Stimulated activated naive CD8-positive, alpha-beta T cell treated with anti-CD3 and anti-CD28 coated beads, Interleukin-15, Interleukin-2, amounts not matched to agents 100 U/mL and 50 U/mL, for 24 hours (primary cell): ENCODE data around the gene EPS8L2.
"Not testable (repeated sequence)": the region's sequence is repeated elsewhere in the genome, so short reads cannot be mapped to it uniquely, and the experiment has no call there.

ENCODE experiments used
- ATAC-seq: fragments of 150-1000 bp; cut with Tn5 transposase; one replicate; pipeline ENCODE4 v1.10.0; 2021
- DNase-seq: peaks from one replicate; pipeline ENCODE4 v3.0.0; 2021

Gene EPS8L2

GRCh38 chr11:690244-690643, 15.8 kb upstream of the EPS8L2 start:
- ATAC-seq, DNase-seq: not testable (repeated sequence)

DNA sequence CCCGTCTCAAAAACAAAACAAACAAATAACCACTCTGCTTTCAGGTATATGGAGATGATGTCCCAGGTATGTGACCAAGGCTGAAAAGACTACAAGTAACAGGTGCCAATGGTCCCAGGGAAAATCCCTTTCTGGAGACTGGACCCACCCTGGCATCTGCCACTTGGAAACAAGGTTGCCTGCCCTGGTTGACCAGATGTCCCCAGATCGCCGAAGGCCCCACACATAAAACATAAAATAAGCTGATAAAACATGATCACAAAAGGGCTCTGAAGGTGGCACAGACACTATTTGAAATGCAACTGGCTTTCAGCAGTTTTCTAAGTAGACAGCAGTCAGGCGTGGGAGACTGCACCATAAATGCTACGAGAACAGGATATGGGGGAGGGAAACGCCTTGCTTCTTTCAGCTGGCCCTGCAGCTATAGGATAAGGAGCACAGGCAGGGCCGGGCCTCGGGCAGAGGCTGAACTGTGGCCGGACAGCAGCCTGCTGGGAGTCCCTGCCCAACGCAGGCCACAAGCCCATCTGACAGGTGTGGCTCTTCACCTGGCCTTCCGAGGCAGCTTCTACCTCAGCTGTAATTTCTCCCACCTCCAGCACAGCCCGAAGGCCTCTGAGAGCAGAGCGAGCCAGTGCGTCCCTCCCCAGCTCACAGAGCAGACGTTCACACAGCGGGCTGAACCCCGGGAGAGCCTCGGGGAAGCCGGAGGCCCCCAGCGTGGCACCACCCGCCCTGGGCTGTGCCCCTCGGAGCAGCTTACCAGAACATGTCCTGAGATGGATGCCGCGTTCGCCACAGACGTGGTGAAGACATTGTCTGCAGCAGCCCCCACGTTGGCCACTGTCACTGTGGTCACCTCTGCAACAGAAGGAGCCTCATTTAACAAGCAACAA, 15.0 kb upstream of the EPS8L2 start:
- no peak for DNase-seq
- no peak for ATAC-seq

DNA sequence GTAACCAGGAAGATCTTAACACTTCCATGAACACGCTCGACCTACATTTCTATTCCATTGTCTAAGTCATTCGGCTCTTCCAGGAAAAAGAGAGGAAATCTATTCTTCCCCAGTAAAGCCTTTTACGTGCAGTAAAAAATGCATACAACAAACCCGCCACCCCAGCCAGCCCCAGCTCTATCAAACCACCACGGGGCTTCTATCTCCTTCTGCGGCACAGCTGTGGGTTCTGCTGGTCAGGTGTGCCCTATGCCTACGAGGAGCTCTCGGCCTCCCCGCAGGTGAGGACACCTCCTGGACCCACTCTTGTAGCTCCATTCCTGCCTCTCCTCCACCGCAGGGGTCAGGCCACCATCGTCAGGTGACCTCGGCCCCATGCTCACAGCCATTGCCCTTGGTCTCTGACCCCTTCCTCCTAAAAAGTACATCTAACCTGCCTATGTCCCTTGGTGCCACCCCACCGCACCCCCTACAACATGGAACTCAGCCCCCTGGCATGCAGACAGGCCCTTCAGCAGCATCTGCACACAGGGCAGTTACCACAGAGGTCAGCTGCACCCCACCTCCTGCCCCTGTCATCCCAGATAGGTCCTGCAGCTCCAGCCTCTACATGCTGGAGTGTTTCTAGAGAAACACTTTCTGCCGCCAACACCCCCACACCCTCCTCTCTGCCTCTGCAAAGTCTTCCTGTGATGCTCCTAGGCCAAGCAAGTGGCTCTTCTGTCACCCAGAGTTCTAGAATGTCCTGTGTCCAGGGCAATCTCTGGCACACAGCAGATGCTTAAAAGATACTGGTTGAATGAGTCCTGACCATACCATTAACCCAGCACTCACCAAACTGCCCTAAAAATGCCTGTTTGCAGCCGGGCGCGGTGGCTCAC, 14.1 kb upstream of the EPS8L2 start:
- no peak for ATAC-seq
- DNase-seq = no peak

DNA sequence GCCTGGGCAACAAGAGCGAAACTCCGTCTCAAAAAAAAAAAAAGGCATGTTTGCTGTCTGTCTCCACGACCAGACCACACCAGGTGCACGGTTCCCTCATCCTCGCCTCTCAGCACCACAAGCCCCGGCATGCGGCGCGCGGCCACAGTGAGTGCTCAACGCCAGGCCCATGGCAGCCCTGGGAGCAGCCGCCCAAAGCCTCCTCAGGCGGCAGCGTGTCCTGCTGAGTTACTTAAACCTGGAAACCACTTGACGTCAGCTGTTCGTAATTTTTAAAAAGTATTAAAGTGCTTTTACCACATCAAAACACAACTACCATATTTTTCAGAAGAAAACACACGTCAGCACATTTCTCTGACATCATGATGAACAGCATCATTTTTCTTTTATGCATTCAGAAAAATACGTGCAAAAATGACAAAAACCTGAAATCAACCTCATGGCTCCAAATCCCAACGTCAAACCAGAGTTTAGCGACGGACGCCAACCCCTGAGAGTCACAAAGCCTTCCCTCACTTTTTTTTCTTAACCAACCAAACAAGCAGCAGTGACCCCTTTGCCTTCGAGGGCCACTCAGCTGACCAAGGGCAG, 13.1 kb upstream of the EPS8L2 start:
- ATAC-seq (no peak), DNase-seq (no peak)

DNA sequence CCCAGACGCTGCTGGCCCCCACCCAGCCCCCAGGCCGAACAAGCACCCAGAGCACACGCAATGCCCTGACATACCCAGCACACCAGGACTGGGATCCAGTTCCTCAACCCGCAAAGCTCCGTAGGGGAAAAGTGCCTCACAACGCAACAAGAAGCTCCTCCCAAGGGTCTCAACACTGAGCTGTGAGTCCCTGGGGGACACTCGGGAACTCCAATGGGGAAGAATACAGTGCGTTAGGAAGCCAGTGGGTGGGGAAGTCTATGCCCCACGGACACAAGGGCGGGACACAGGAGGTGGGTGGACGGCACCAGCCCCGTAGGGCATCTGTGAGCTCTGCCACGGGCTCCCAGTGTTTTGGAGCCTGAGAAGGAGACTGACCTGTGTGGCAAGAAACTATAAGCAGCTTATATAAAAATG, 12.6 kb upstream of the EPS8L2 start:
- ATAC-seq (no peak), DNase-seq (no peak)

GRCh38 chr11:693887-694562, 12.0 kb upstream of the EPS8L2 start:
- ATAC-seq = no peak

DNA sequence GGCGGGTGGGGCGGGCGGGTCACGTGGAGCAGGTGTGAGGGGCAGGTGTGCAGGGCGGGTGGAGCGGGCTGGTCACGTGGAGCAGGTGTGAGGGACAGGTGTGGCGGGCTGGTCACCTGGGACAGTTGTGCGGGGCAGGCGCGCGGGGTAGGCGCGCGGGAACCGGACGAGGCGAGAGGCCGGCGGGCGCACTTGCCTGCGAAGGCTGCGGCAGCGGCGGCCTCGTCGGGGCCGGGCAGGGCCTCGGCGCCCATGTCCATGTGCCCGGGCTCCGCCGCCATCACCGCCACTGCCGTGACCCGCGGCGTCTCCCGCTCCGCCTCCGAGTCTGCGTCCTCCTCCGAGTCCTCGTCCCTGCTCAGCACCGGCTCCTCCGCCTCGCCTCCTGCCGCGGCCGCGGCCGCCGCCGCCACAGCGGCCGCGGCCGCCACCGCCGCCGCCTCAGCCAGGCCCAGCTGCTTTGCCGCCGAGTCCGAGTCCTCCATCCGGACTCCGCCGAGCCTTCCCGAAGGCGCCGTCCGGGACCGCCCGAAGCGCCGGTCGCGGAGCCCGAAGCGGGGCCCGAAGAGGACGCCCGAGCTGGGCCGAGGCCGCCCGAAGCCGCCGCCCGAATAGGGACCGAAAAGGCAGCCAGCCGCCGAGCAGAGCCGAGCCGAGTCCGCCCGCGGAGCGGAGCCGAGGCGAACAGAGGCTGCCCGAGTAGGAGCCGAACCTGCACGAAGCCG, 11.3 kb upstream of the EPS8L2 start, which contains the start of gene DEAF1:
Gene DEAF1 (minus strand): TSS at position 660 of the 725 bp plus-strand sequence. CDS start 175 bp downstream, at position 485.
- peak; percentile 99 for DNase-seq

More at GRCh38 chr11:693887-694562, 12.0 kb upstream of the EPS8L2 start:
- DNase-seq = no peak

DNA sequence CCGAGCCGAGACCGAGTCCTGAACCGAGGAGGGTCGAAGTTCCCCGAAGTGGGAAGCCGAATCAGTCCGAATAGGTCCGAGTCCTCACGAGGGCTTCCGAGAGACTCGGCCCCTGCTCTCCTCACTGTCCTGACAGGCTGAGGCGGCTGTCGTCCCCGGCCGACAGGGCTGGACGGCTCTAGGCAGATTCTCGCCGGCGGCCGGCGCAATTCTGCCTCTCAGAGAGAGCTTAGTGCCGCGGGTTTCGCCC, 10.8 kb upstream of the EPS8L2 start:
- DNase-seq = no peak
- ATAC-seq = no peak

More for the DNA sequence above, 11.3 kb upstream of the EPS8L2 start, which contains the start of gene DEAF1:
- peak; percentile 87 for ATAC-seq

- DNase-seq = peak; percentile 99
- peak; percentile 78 for ATAC-seq
Measured at GRCh38 chr11:695538-696248, 10.3 kb upstream of the EPS8L2 start, which contains the start of gene TMEM80. TMEM80 (plus strand) TSS chr11:695816; CDS start chr11:695828, 12 bp downstream.

DNA sequence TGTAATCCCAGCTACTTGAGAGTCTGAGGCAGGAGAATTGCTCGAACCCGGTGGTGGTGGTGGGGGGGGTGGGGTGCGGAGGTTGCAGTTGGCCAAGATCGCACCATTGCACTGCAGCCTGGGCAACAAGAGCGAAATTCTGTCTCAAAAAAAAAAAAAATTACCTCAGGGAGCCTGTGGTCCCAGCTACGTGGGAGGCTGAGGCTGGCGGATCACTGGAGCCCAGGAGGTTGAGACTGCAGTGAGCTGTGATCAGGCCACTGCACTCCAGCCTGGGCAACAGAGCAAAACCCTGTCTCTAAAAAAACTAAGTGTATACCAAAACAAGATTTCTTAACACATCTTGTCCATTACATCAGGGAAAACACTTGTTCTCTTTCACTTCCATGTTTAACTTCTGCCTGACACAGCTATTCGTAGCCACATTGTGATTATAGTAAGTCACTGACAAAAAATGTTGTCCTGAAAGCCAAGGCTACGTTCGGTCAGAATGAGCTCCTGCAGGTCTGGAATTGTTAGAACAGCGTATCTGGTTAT, 9.0 kb upstream of the EPS8L2 start:
- ATAC-seq = no peak

GRCh38 chr11:697811-698311, 8.2 kb upstream of the EPS8L2 start:
- ATAC-seq = no peak
- no peak for DNase-seq

More for the DNA sequence above, 9.0 kb upstream of the EPS8L2 start:
- DNase-seq = no peak

GRCh38 chr11:698493-699115, 7.4 kb upstream of the EPS8L2 start:
- ATAC-seq (no peak), DNase-seq (no peak)

DNA sequence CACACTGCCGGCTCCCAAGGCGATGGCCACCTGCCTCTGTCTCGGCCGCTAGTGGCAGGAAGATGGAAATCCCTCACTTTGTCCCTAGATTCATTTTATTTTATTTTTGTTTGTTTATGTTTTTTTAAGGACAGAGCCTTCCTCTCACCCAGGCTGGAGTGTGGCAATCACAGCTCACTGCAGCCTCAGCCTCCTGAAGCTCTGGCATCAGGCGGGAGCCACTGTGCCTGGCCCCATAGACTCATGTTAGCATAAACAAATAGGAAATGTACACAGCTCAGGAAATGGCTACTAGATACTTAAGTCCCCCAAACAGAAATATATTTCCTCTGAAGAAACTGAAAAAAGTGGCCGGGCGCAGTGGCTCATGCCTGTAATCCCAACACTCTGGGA, 6.9 kb upstream of the EPS8L2 start:
- no peak for DNase-seq
- no peak for ATAC-seq

GRCh38 chr11:699753-700152, 6.3 kb upstream of the EPS8L2 start:
- ATAC-seq (no peak), DNase-seq (no peak)

- no peak for ATAC-seq
Measured at GRCh38 chr11:701741-702461, 4.1 kb upstream of the EPS8L2 start.

GRCh38 chr11:702462-703461, 3.3 kb upstream of the EPS8L2 start:
- ATAC-seq (no peak), DNase-seq (no peak)

More at GRCh38 chr11:701741-702461, 4.1 kb upstream of the EPS8L2 start:
- DNase-seq = no peak

- DNase-seq = no peak
- no peak for ATAC-seq
Measured at GRCh38 chr11:703506-703905, 2.5 kb upstream of the EPS8L2 start.
